GM21423 (cell line): Measurements from ENCODE around the gene SEC62.

Experiments
- ATAC-seq: cut with Tn5 transposase; IDR thresholded peaks from one replicate; pipeline ENCODE4 v1.9.1; 2021; ENCODE audit warnings: mild to moderate bottlenecking, moderate library complexity; ENCODE audit not compliant: unreplicated experiment

The SEC62 gene

DNA sequence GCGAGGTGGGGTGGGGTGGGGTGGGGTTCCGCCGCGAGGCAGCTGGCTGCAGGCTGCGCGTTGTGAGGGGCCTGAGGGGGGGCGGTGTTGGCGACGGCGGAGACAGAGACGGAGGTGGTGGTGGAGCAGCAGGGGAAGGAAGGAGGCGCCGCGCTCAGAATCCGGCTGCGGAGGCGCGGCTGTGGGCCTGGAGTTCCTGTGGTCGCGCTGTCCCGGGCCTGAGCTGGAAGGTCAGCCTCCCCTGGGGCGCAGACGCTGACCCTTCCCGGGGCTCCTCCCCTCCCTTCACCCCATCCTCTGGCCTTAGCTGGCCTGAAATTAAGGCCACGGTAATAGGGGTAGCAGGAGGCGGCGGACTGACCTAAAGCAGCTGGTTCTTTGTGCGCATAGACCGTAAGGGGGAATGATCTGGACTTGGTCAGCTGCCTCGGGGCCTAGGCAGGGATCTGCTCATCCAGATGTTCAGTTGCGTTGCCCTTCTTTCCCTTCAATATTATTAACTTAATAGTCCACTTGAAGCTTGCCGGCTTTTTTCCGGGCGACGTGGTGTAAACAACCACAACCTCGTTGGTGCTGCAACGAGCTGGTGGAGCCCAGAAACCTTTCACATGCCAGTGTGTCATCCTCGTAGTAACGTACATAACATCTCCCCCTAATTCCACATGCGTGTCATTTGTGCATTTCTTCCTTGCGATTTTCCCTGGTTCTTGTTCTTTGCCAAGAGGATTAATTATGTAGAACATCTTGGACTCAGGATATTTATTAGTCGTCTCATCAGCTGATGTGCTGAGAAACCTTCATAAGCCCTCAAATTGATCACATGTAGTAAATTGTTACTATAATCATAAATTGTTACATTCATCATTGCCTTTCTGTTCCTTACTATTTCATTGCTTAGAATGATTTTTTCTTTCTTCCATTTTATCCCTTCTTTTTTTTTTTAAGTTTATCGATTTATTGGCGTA, 626 bp downstream of the SEC62 start:
- peak; percentile 32 for ATAC-seq

DNA sequence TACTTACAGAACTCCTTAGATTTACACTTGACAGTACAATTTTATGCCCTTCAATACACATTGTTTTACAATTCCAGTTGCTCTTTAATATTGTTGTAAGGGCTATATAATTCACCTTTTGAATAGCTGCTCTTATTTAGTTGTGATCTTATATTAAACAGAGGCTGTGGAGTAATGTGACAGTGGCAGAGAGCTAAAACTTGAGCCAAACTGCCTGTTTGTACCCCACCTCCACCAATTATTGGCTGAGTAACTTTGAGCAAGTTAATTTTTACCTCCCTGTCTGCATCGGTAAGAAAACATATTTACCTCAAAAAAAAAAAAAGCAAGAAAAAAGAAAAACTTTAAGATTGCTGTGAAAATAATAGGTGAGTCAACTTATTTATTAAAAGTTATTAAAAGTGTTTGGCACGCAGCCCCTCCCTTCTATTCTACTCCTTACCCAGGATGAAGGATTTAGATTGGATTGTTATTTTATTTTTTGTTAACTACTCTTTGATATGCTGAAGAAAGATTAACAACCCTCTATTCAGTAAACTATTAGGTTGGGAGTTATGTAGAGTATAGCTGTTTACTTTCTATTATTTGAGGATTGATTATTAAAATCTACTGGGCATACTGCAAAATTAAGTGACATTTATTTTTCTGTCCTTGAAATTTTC, 1.7 kb downstream of the SEC62 start:
- no peak for ATAC-seq

DNA sequence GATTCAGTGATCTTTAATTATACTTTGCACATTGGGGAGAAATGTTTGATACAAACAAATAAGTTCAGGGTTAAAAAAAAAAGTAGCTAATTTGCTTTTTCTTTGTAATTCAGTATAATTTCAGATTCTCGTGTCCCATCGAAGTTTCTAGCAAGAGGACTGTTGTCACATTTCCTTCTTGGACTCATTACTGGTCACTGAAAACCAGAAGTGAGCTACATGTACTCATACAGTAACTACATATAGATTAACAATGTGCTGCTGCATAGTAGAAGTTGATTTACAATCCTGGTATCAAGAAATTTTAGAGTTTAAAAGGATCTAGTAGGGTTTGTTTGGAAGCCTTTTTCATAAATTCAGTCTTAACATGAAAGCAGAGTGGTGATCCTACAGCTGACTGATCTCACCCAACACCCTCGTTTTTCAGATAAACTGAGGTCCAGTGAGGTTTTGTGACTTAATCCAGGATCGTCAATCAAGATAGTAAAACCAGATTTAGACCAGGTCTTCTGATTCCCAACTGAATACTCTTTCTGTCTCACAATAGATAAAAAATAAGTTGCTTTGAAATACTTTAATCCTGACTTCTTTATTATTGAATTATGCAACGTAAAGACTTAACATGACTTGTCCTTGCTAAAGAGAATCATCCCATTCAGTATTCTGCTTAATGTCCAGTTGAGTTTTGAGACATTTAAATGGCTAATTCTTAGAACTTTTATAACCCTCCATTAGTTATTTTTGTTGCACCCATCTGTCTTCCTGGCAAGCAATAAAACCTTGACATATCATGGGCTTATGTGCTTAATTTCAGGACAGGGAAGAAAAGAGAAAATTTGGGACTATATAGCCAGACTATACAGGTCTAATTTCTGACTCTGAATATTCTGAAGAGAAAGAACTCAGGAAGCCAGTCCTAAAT, 2.8 kb downstream of the SEC62 start:
- ATAC-seq, result no peak

DNA sequence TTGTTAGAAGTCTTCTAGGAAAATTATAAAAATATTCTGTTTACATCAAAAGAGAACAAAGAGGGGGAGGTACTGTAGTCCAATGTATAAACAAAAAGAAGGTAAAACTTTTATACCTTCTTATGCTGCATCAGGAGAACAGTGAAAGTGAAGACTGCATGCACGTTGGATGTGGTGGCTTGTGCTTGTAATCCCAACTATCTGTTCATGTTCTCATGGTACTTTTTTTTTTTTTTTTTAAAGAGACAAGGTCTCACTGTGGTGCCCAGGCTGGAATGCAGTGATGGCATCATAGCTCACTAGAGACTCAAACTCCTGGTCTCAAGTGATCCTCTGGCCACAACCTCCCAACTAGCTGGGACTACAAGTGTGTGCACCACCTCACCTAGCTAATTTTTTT, 4.2 kb downstream of the SEC62 start:
- ATAC-seq, result no peak

DNA sequence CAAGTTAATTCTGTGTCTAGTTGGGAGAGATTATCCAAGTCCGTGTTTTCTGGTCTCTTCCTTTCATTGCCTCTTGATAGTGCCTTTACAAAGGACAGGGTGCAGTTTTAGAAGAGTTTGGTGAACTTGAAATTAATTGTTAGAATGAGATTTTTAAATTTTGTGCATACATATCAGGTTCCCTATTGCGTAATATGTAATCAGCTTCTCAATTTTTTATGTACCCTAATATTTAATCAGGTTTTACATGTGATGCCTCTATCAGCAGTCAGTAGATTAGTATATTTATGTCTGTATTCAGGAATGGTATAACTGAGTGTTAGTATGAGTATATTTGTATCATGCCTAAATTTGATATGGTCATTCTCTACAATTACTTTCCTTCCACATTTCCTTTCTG, 4.9 kb downstream of the SEC62 start:
- no peak for ATAC-seq

DNA sequence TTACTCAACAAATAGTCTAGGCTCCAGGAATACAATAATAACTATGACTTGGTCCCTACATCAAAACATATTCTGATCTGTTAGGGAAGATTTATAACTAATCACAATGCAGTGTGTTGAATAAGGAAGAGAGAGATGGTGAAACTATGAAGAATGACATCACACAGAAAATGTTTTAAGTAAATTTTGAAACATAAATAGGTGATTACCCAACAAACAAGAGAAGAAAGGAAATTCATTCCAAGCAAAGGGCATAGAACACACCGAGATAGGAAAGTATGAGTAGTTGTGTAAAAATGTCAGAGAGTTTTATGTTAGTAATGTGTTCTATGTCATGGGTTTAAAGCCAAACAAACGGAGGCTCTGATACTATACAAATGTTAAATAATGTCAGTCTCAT, 13.4 kb downstream of the SEC62 start:
- no peak for ATAC-seq

DNA sequence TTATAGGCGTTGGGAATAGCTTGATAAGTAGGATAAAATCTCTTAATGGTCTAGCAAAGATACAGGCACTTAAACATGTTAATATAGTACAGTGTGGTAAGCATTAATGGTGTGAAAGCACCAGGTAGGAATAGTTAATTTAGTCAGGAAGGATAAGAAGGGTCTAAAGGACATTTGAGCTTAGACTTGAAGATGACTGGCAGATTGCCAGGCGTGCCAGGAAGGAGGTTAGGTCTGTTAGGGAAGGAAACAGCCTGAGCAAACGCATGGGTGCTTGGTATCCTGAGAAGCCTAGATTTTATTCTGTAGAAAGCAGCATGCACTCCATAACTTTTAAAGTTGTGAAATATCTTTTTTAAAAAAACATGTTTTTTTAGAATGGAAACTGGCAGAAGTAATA, 17.7 kb downstream of the SEC62 start:
- ATAC-seq, result no peak

DNA sequence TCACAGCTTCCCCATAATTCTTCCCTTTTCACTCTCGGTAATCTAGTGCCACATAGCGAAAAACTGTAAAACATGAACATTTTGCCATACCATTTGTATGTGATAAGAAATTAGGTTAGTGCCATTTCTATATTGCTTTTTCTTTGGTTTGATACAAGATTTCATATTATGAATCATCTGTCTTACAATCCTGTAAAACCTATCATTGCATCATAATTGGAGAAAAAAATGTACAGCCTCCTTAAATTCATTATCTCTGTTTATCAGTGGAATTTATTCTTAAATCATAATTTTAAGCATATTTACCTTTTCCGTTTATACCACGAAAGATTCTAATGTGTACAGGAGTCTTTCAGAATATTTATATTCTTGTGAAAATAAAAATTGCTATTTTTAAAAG, 23.8 kb downstream of the SEC62 start:
- no peak for ATAC-seq

DNA sequence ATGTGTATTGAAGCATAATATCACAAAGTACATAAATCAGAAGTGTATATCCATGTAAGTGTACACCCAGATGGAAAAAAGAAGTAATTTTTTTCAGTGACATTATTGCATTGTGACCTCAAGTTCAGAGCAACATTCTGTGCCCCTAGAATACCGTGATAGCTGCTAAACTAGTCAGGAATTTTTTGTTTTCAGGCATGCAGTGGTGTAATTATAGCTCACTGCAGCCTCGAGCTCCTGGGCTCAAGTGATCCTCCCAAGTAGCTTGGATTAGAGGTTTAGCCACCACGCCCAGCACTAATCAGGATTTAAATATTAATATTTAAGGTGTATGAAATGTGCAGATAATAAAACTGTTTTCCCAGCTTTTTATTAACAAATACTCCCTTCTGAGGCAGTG, 25.5 kb downstream of the SEC62 start:
- no peak for ATAC-seq

DNA sequence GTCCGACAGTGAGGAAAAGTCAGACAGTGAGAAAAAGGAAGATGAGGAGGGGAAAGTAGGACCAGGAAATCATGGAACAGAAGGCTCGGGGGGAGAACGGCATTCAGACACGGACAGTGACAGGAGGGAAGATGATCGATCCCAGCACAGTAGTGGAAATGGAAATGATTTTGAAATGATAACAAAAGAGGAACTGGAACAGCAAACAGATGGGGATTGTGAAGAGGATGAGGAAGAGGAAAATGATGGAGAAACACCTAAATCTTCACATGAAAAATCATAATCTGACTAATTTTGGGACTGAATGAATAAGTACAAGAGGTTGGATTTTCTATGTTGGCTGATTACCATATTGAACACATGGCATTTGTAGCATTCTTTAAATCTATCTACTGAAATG, 26.2 kb downstream of the SEC62 start:
- ATAC-seq, result no peak

DNA sequence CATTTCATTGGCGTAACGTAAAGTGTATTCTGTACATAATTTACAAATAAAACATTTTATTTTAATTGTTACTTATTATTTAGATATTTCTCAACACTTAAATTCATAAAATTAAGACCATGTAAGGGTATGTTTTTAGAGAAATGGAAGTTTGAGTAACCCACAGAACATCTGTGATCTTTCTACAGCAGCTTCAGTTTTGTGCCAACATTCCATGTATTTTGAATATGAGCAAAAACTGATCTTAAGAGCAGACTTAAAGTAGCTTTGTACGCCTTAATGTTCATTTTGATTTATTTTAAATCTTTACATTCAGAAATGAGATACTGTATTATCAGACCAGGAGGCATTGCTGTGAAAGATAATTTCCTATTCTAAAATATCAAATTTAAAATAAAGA, 27.2 kb downstream of the SEC62 start:
- ATAC-seq, result no peak

DNA sequence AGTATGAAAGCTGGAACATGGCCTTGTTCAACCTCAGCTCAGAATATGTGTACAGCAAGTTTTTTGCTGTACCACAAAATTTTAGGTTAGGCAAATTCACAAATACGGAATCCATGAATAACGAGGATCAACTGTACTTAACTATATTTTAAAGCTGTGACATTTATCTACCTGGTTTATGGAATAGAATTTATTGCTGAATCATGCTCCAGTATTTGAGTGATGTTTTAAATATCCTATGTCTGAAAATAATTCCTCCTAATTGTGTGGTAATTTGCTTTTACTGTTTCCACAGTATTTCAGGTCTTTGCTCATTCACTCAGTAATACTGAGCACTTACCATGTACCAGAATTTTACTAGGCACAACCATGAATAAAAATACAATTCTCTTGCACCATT, 29.5 kb downstream of the SEC62 start:
- ATAC-seq, result no peak

DNA sequence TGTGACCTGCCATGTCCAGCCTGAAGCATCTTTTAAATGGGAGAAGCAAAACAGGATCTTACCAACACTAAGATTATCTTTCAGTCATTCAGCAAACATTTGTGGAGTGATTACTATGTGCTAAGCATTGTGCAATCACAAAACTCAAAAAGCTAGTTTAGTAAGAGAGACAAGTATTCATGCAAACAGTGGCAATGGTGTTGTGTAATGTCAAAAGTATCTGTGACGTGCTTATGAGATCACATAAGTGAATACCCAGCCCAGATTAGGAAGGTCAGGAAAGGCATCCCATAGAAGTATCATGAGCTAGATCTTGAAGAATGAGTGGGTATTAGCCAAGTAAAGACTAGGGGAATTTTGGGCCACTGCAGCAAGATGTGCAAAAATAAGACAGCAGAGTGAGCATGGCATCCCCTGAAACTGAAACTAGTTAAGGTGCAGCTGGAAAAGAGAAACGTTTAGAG, 32.1 kb downstream of the SEC62 start:
- ATAC-seq, result peak; percentile 22

DNA sequence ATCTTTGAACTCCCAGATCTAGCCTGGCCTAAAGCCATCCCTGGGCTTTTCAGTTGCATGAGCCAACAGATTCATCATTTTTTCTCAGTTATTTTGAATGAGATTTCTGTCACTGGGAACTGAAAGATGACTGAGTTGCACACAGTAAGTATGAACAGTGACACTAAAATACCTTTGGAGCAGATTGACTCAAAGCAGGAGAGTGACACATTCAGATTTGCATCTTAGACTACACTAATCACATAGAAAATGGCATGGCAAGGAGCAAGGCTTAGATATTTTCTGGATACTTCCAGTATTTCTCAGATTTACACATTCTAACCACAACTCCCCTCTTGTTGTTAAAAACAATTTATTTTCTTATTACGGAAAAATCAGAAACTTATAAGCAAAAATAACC, 32.8 kb downstream of the SEC62 start:
- ATAC-seq, result peak; percentile 84

DNA sequence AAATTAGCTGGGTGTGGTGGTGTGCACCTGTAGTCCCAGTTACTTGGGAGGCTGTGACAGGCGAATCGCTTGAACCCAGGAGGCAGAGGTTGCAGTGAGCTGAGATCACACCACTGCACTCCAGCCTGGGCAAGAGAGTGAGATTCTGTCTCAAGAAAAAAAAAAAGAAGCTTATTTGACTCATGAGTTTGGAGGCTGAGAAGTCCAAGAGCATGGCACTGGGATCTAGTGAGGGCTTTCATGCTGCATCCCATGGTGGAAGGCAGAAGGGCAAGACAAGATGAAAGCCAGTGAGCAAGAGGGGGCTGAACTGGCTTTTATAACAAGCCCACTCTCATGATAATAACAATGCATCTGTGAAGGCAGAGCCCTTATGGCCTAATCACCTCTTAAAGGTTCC, 33.4 kb downstream of the SEC62 start:
- no peak for ATAC-seq

DNA sequence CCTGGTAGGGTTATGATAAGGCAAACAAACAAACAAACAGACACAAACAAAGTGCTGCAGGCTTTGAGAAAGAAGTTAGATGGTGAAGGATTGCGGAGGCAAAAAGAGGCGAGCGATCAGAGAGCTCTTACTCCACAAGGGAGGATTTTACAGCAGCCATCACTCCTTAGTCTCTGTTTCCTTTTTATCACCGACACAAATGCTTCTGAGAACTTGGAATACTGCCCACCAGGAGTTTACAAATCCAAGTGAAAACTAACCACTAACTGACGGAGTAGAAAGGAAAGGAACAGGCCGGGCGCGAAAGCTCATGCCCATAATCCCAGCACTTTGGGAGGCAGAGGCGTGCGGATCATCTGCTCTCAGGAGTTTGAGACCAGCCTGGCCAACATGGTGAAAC, 35.6 kb downstream of the SEC62 start:
- no peak for ATAC-seq

DNA sequence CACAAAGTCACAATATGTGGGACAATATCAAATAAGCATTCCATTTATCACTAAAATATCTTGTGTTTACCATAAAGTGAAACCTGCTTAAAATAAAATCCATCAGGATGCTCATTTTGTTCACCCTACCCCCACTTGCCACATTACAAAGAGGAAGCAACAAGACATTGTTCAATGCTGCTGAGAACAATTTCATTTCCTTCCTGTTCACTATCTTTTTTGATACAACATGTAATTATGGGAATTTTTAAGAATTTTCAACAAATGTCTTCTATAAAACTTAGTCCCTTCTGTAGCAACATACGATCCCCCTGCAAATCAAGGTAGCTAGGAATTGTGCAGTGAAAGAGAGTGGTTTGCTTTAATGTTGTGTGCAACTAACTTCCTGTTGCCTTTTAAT, 36.3 kb downstream of the SEC62 start:
- ATAC-seq, result no peak

DNA sequence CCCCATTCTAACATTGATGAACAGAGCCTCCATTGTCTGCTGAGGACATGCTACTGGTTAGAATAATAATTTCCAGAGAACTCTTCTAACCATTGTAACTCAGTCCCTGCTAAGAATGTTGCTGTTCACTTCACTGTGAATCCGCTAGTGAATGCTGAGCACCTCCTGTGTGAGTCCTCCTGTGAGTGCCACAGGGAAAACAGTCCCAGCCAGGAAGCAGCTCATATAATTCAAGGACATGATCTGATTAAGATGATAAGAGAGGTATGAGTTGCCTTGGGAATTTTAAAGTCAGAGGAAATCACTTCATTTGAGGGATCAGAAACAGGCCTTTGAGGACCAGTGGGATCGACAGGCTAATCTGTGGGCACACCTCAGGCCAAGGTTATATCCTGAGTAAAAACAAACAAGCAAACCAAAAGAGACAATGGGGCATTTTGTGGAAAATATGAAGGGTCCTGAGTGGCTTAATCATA, 37.3 kb downstream of the SEC62 start:
- no peak for ATAC-seq

DNA sequence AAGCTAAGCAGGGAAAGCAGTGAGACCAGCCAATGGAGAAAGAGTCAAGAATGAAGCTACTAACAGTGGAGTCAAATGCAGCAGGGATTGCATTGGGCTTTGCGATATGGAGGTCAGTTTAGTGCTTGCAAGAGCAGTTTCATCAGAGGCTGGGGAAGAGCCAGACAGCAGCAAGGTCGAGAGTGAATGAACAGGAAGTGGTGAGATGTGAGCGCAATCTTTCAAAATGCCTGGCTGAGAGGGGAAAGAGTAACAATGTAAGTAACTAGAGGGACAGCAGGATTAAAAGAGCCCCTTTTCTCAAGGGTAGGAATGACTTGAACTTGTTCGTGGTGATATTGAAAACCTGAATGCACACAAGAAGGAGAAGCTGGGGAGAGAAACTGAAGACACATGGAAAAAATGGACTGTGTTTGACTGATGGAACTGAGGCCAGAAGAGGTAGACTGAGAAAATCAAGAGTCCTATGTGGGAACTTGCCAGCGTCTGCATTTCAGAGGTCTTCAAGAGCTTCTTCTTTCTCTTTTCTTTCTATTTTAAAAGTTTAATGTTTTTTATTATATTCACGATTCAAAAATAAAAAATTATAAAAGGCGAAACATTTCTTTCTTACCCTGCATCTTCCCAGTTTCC, 40.5 kb downstream of the SEC62 start:
- ATAC-seq, result peak; percentile 89

DNA sequence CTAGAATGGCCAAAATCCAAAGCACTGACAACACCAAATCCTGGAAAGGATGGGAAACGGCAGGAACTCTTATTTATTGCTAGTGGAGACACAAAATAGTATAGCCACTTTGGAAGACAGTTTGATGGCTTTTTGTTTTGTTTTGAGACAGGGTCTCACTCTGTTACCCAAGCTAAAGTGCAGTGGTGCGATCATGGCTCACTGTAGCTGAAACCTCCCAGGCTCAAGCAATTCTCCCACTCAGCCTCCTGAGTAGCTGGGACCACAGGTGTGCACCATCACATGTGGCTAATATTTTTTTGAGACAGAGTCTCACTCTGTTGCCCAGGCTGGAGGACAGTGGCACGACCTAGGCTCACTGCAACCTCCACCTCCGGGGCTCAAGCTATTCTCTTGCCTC, 43.9 kb downstream of the SEC62 start:
- no peak for ATAC-seq
